H1 (cell line): ENCODE measurements around the gene MKI67.

ENCODE experiments used
- CHD2 ChIP-seq: IDR thresholded peaks from 2 replicates; pipeline ENCODE4 v1.6.1; 2012; ENCODE audit warnings: low read length, improper control_type of control experiment
- CTCF ChIP-seq, 3 experiments: IDR thresholded peaks; 1 replicate in 2 of 3; 2 replicates in 1 of 3; pipeline versions ENCODE4 v1.5.1 to v1.6.1; 2011; ENCODE audit warnings: low read length in 3 of 3, mild to moderate bottlenecking in 3 of 3, inconsistent platforms in 2 of 3, low read depth in 1 of 3, moderate library complexity in 1 of 3; ENCODE audit not compliant: insufficient read depth in 1 of 3; ENCODE audit errors: control extremely low read depth in 1 of 3
- EZH2 ChIP-seq: fragments of 200-600 bp; sonication (generic); IDR thresholded peaks from 2 replicates; pipeline ENCODE4 v1.7.1; 2012; ENCODE audit warnings: low read depth, mild to moderate bottlenecking, moderate library complexity, low read length, inconsistent platforms; ENCODE audit not compliant: severe bottlenecking
- KDM1A ChIP-seq: fragments of 200-600, 300-600 bp; sonication (generic); IDR thresholded peaks from 2 replicates; pipeline ENCODE4 v1.7.1; 2016; ENCODE audit warnings: mild to moderate bottlenecking, low read length, borderline replicate concordance
- MAX ChIP-seq: IDR thresholded peaks from 2 replicates; pipeline ENCODE4 v1.6.1; 2012; ENCODE audit warnings: inconsistent platforms
- POLR2A ChIP-seq, 2 experiments: IDR thresholded peaks; 1 replicate in 1 of 2; 2 replicates in 1 of 2; pipeline ENCODE4 v1.6.1; 2011; ENCODE audit warnings: low read depth in 2 of 2, low read length in 2 of 2, mild to moderate bottlenecking in 2 of 2; ENCODE audit errors: control extremely low read depth in 1 of 2
- POLR2AphosphoS5 ChIP-seq: IDR thresholded peaks from 2 replicates; pipeline ENCODE4 v1.6.1; 2011; ENCODE audit warnings: low read depth, low read length
- SAP30 ChIP-seq: fragments of 300-600 bp; sonication (generic); IDR thresholded peaks from 2 replicates; pipeline ENCODE4 v1.7.1; 2012; ENCODE audit warnings: low read length, moderate library complexity, mild to moderate bottlenecking, inconsistent platforms; ENCODE audit not compliant: insufficient read depth, insufficient replicate concordance
- SP2 ChIP-seq: IDR thresholded peaks from 2 replicates; pipeline ENCODE4 v1.6.1; 2012; ENCODE audit warnings: mild to moderate bottlenecking, low read length, inconsistent platforms

DNA sequence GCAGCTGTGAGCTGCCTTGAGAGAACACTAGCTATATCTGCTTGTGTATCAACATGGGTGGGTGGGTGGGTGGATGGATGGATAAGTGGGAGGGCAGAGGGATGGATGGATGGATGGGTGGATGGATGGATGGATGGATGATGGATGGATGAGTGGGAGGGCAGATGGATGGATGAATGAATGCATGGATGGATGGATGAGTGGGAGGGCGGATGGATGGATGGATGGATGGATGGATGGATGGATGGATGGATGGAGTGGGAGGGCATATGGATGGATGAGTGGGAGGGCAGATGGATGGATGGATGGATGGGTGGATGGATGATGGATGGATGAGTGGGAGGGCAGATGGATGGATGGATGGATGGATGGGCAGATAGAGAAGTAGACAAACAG is 76.1 kb downstream of the MKI67 start:
- no peak for TF ChIP-seq SP2
- TF ChIP-seq EZH2: no peak
- TF ChIP-seq POLR2A (IDR thresholded peaks at IDR 0.05; ENCODE audit: control extremely low read depth in 1 of 2, low read depth in 2 of 2, low read length in 2 of 2): no peak
- no peak for TF ChIP-seq CHD2
- TF ChIP-seq SAP30: no peak
- no peak for TF ChIP-seq CTCF (IDR thresholded peaks at IDR 0.05; ENCODE audit: control extremely low read depth in 1 of 3, insufficient read depth in 1 of 3, low read depth in 1 of 3, low read length in 3 of 3)
- no peak for TF ChIP-seq KDM1A
- TF ChIP-seq POLR2AphosphoS5: no peak
- no peak for TF ChIP-seq MAX
